H1 (cell line): ENCODE data around the gene KRT76. TPM values are rescaled to one million over a fixed set of nuclear protein-coding genes. Genes with fewer than 3 reads are reported as not detected.

Source experiments
- CTCF ChIA-PET: fragments of 300-600 bp; sonication (Branson Sonifier 250); formaldehyde crosslinking; loops from one replicate; lab custom pipeline; 2021; ENCODE audit not compliant: partially characterized antibody; lab: Charles Lee
- POLR2A ChIA-PET: fragments of 300-600 bp; sonication (Branson Sonifier 250); formaldehyde crosslinking; loops from one replicate; lab custom pipeline; 2021; ENCODE audit warnings: inconsistent platforms; ENCODE audit not compliant: partially characterized antibody; lab: Charles Lee
- DNase-seq, 2 experiments: peaks; one replicate each; pipeline versions ENCODE4 v3.0.0 to v3.0.0-alpha.2; 2010 to 2022; ENCODE audit warnings: low spot score in 2 of 2, low read depth in 1 of 2, mixed read lengths in 1 of 2
- FAIRE-seq: peaks from 2 replicates; lab custom pipeline; 2011; peaks lifted over from hg19 to GRCh38; lab: Jason Lieb, UNC
- H2AFZ ChIP-seq: 2 replicates; pipeline ENCODE4 v1.8.1; 2012; ENCODE audit warnings: low read length, inconsistent platforms
- H2AK5ac ChIP-seq: 2 replicates; pipeline ENCODE4 v1.6.1; 2013; ENCODE audit warnings: low read depth, low read length
- H2BK120ac ChIP-seq: replicated peaks from 2 replicates; pipeline ENCODE3; 2013; ENCODE audit warnings: low read depth, low read length, inconsistent platforms
- H2BK12ac ChIP-seq: 2 replicates; pipeline ENCODE4 v1.6.1; 2013; ENCODE audit warnings: low read depth, low read length
- H2BK15ac ChIP-seq: 2 replicates; pipeline ENCODE4 v1.6.1; 2013; ENCODE audit warnings: low read length
- H2BK20ac ChIP-seq: 2 replicates; pipeline ENCODE4 v1.6.1; 2013; ENCODE audit warnings: low read length
- H2BK5ac ChIP-seq: 2 replicates; pipeline ENCODE4 v1.6.1; 2013; ENCODE audit warnings: low read depth, low read length
- H3K14ac ChIP-seq: 2 replicates; pipeline ENCODE4 v1.6.1; 2013; ENCODE audit warnings: inconsistent platforms; ENCODE audit not compliant: insufficient read length
- H3K18ac ChIP-seq: 2 replicates; pipeline ENCODE4 v1.6.1; 2013; ENCODE audit warnings: low read length; ENCODE audit errors: extremely low read depth
- H3K23ac ChIP-seq: 2 replicates; pipeline ENCODE4 v1.6.1; 2013; ENCODE audit warnings: inconsistent platforms; ENCODE audit not compliant: insufficient read length
- H3K23me2 ChIP-seq: 2 replicates; pipeline ENCODE4 v1.6.1; 2013; ENCODE audit warnings: low read depth, low read length
- H3K27ac ChIP-seq: 2 replicates; pipeline ENCODE4 v1.6.1; 2011; ENCODE audit warnings: low read depth, low read length, inconsistent platforms
- H3K27me3 ChIP-seq, 4 experiments: replicated peaks in 1 of 4; 1 replicate in 1 of 4; 2 replicates in 3 of 4; pipeline versions ENCODE4 v1.6.1 to v1.8.1; 2011 to 2013; ENCODE audit warnings: low read length in 3 of 4, mild to moderate bottlenecking in 3 of 4, inconsistent platforms in 2 of 4, mixed read lengths in 2 of 4, moderate library complexity in 1 of 4; ENCODE audit not compliant: control insufficient read depth in 3 of 4, insufficient read depth in 3 of 4; ENCODE audit errors: extremely low read depth in 1 of 4
- H3K36me3 ChIP-seq, 4 experiments: 2 replicates each; pipeline versions ENCODE4 v1.6.1 to v1.8.1; 2011 to 2013; ENCODE audit warnings: mild to moderate bottlenecking in 4 of 4, low read length in 3 of 4, moderate library complexity in 2 of 4, control low read depth in 1 of 4, inconsistent platforms in 1 of 4; ENCODE audit not compliant: insufficient read depth in 4 of 4, control insufficient read depth in 2 of 4
- H3K4ac ChIP-seq: replicated peaks from 2 replicates; pipeline ENCODE3; 2013; ENCODE audit warnings: low read length, low read depth, mixed read lengths, inconsistent platforms; ENCODE audit not compliant: insufficient read length
- H3K4me1 ChIP-seq, 4 experiments: replicated peaks in 1 of 4; 1 replicate in 1 of 4; 2 replicates in 3 of 4; pipeline versions ENCODE4 v1.6.1 to v1.8.1; 2011 to 2013; ENCODE audit warnings: low read length in 3 of 4, inconsistent platforms in 2 of 4, mixed read lengths in 1 of 4; ENCODE audit not compliant: insufficient read depth in 4 of 4, control insufficient read depth in 3 of 4
- H3K4me2 ChIP-seq, 2 experiments: 2 replicates each; pipeline versions ENCODE4 v1.6.1 to v1.8.1; 2011 to 2013; ENCODE audit warnings: low read depth in 2 of 2, low read length in 2 of 2, control low read depth in 1 of 2, inconsistent platforms in 1 of 2, mild to moderate bottlenecking in 1 of 2; ENCODE audit not compliant: insufficient read depth in 1 of 2
- H3K4me3 ChIP-seq, 4 experiments: fragments of 200-600, 300-600 bp in 1 of 4; sonication (generic), shearing (Covaris generic), sonication (Bioruptor Twin) in 1 of 4; 2 replicates each; pipeline versions ENCODE4 v1.5.1 to v1.8.1; 2011 to 2016; ENCODE audit warnings: low read length in 4 of 4, low read depth in 3 of 4, control low read depth in 2 of 4, inconsistent platforms in 2 of 4, mild to moderate bottlenecking in 2 of 4, mixed read lengths in 1 of 4, moderate library complexity in 1 of 4; ENCODE audit not compliant: insufficient read depth in 2 of 4; ENCODE audit errors: extremely low read depth in 1 of 4
- H3K56ac ChIP-seq: replicated peaks from 2 replicates; pipeline ENCODE3; 2013; ENCODE audit warnings: low read depth, mild to moderate bottlenecking, mixed read lengths, low read length, inconsistent platforms; ENCODE audit not compliant: insufficient read length
- H3K79me1 ChIP-seq: 2 replicates; pipeline ENCODE4 v1.6.1; 2013; ENCODE audit warnings: low read depth, low read length, control low read depth
- H3K79me2 ChIP-seq, 2 experiments: 2 replicates each; pipeline versions ENCODE4 v1.6.1 to v1.8.1; 2012 to 2013; ENCODE audit warnings: low read length in 2 of 2, mild to moderate bottlenecking in 2 of 2, inconsistent platforms in 1 of 2; ENCODE audit not compliant: insufficient read depth in 2 of 2, control insufficient read depth in 1 of 2
- H3K9ac ChIP-seq, 4 experiments: replicated peaks in 1 of 4; 1 replicate in 1 of 4; 2 replicates in 3 of 4; pipeline versions ENCODE4 v1.6.1 to v1.8.1; 2011 to 2013; ENCODE audit warnings: low read depth in 3 of 4, low read length in 3 of 4, control low read depth in 2 of 4, mild to moderate bottlenecking in 2 of 4, moderate library complexity in 2 of 4, inconsistent platforms in 1 of 4; ENCODE audit errors: extremely low read depth in 1 of 4
- H3K9me3 ChIP-seq, 2 experiments: 2 replicates each; pipeline versions ENCODE4 v1.6.1 to v1.8.1; 2012 to 2013; ENCODE audit warnings: mild to moderate bottlenecking in 2 of 2, moderate library complexity in 2 of 2, control low read depth in 1 of 2, inconsistent platforms in 1 of 2, low read depth in 1 of 2, low read length in 1 of 2, mixed read lengths in 1 of 2; ENCODE audit not compliant: insufficient read depth in 2 of 2
- H4K20me1 ChIP-seq, 2 experiments: replicated peaks in 1 of 2; 2 replicates each; pipeline versions ENCODE3 to v1.8.1; 2011 to 2013; ENCODE audit warnings: inconsistent platforms in 2 of 2, low read length in 2 of 2, mild to moderate bottlenecking in 1 of 2; ENCODE audit not compliant: insufficient read depth in 2 of 2, control insufficient read depth in 1 of 2
- H4K5ac ChIP-seq: 2 replicates; pipeline ENCODE4 v1.6.1; 2013; ENCODE audit warnings: low read length, low read depth, mixed read lengths, inconsistent platforms; ENCODE audit not compliant: insufficient read length
- H4K8ac ChIP-seq: 2 replicates; pipeline ENCODE4 v1.8.0; 2013; ENCODE audit warnings: mild to moderate bottlenecking, moderate library complexity, low read length, inconsistent platforms; ENCODE audit not compliant: insufficient read depth; ENCODE audit errors: extremely low read depth
- H4K91ac ChIP-seq: replicated peaks from 2 replicates; pipeline ENCODE3; 2013; ENCODE audit warnings: low read length, mixed read lengths, inconsistent platforms; ENCODE audit not compliant: insufficient read length
- BACH1 ChIP-seq: IDR thresholded peaks from 2 replicates; pipeline ENCODE4 v1.6.1; 2012; ENCODE audit warnings: low read length, improper control_type of control experiment
- BRCA1 ChIP-seq: IDR thresholded peaks from 2 replicates; pipeline ENCODE4 v1.6.1; 2012; ENCODE audit warnings: low read depth, low read length, improper control_type of control experiment
- CHD2 ChIP-seq: IDR thresholded peaks from 2 replicates; pipeline ENCODE4 v1.6.1; 2012; ENCODE audit warnings: low read length, improper control_type of control experiment
- CTBP2 ChIP-seq: IDR thresholded peaks from 2 replicates; pipeline ENCODE4 v1.7.0; 2011; ENCODE audit warnings: borderline replicate concordance, mild to moderate bottlenecking, moderate library complexity, mixed read lengths, low read length; ENCODE audit not compliant: insufficient read depth, insufficient read length
- HDAC2 ChIP-seq, 2 experiments: fragments of 300-600 bp in 1 of 2; sonication (generic) in 1 of 2; IDR thresholded peaks; 2 replicates each; pipeline ENCODE4 v1.6.1; 2011 to 2012; ENCODE audit warnings: low read depth in 2 of 2, low read length in 2 of 2, mild to moderate bottlenecking in 2 of 2, moderate library complexity in 2 of 2, borderline replicate concordance in 1 of 2, inconsistent platforms in 1 of 2
- JUN ChIP-seq: IDR thresholded peaks from 2 replicates; pipeline ENCODE4 v1.6.1; 2011; ENCODE audit warnings: low read depth, mild to moderate bottlenecking, improper control_type of control experiment, low read length
- RBBP5 ChIP-seq: IDR thresholded peaks from 2 replicates; pipeline ENCODE4 v1.7.1; 2012; ENCODE audit warnings: low read depth, mild to moderate bottlenecking, inconsistent platforms, low read length, moderate library complexity, borderline replicate concordance
- SIRT6 ChIP-seq: IDR thresholded peaks from one replicate; pipeline ENCODE4 v1.7.1; 2012; ENCODE audit warnings: low read length, inconsistent platforms
- SP2 ChIP-seq: IDR thresholded peaks from 2 replicates; pipeline ENCODE4 v1.6.1; 2012; ENCODE audit warnings: mild to moderate bottlenecking, low read length, inconsistent platforms
- SRF ChIP-seq: IDR thresholded peaks from 2 replicates; pipeline ENCODE4 v1.6.1; 2011; ENCODE audit warnings: mild to moderate bottlenecking, low read depth, low read length, moderate library complexity
- ZNF274 ChIP-seq: IDR thresholded peaks from 2 replicates; pipeline ENCODE4 v1.7.0; 2012; ENCODE audit warnings: low read length, borderline replicate concordance; ENCODE audit errors: extremely low read depth
- WGBS, 2 experiments: shearing (Covaris generic) in 1 of 2; methylation state at CpG; one replicate each; pipeline versions ENCODE4 v1.1.6 to v1.1.7; 2013 to 2015; ENCODE audit warnings: low lambda C conversion rate in 2 of 2, mixed read lengths in 2 of 2, inconsistent platforms in 1 of 2, low coverage in 1 of 2, missing lambda C conversion rate in 1 of 2; ENCODE audit not compliant: insufficient replicate concordance in 2 of 2, insufficient coverage in 1 of 2, insufficient read length in 1 of 2; ENCODE audit errors: extremely low coverage in 1 of 2, missing lambda C conversion rate in 1 of 2; 5-methylcytosine and 5-hydroxymethylcytosine counted together
- polyA plus RNA-seq, 7 experiments: library from polyadenylated mRNA; depleted of rRNA in 3 of 7; stranded (reverse) in 5 of 7; unstranded in 2 of 7; fragments of >200 nt in 5 of 7; fragments of 200-250 nt in 2 of 7; gene quantifications; 1 replicate in 5 of 7; 2 replicates in 1 of 7; 4 replicates in 1 of 7; pipeline versions ENCODE4 v1.2.1 to v1.2.3, GENCODE V29; 2011 to 2013; ENCODE audit warnings: missing spikeins in 2 of 7, mixed read lengths in 2 of 7
- total RNA-seq: library from RNA; stranded (reverse); fragmentation: NEBNext Ultra II Directional; extraction: Animal tissue kit (Norgen Biotek cat#: 25700); gene quantifications from 2 replicates; pipeline ENCODE4 v1.2.1, GENCODE V29; 2021
- TF ChIP-seq, protein P1 (sequence below): IDR thresholded peaks from 2 replicates; pipeline ENCODE4 v1.6.1; 2012; ENCODE audit warnings: inconsistent platforms
- TF ChIP-seq, protein P2 (sequence below): IDR thresholded peaks from 2 replicates; pipeline ENCODE4 v1.6.1; 2011; ENCODE audit warnings: low read depth, mild to moderate bottlenecking, low read length; ENCODE audit not compliant: insufficient read depth

KRT76 gene
- total and polyA plus RNA-seq, 2 of the 8 experiments (the other 6 are each of a cell fraction or from before 2014, with no cell fraction given): not detected

DNA sequence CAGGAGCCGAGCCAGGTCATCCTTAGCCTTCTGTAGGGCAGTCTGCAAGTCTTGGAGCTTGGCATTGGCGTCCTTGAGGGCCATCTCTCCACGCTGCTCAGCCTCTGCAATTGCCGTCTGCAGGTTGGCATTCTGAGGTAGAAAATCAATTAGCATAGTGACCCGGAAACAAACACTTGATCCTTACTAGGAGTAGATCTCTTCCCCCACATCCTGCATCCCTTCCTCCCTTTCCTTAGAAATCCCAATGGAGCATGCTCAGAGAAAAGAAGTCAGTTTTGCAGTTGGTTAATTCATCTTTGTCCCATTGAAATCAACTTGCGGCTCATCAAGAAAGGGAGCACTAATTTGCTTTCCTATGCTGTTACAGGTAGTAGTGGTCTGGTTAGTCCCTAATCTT is 6.1 kb downstream of the KRT76 start:
- no peak overlapping the region for H3K4ac ChIP-seq
- no peak for DNase-seq
- H2BK120ac ChIP-seq: no peak overlapping the region
- H4K20me1 ChIP-seq: no peaks in the 10 kb centered on the region
- WGBS, 2 experiments: 91% methylated on average over 6 of the region's 6 CpGs; no CpG with 5 or more reads in 1 of the 2 experiments
- no peaks in the 10 kb centered on the region for H3K9me3 ChIP-seq
- H3K56ac ChIP-seq: no peak overlapping the region
- H2BK20ac ChIP-seq: no peak overlapping the region
- ChIA-PET POLR2A (interaction anchor here (1.1 kb wide), 1 partner anchor 402 kb away, joined by 3 read pairs; no protein-coding TSS in a partner anchor), CTCF (interaction anchor here (0.9 kb wide), 2 partner anchors 18 to 109 kb away, joined by 3 read pairs; no protein-coding TSS in a partner anchor)
- H3K79me2 ChIP-seq: no peaks in the 10 kb centered on the region
- H3K14ac ChIP-seq: no peak overlapping the region
- 0 out of 7 replicates have a peak, but pooled peaks cover 0 to 2% (median 0%) of the 10 kb centered on the region in 4 experiments for H3K27me3 ChIP-seq
- no peaks in the 10 kb centered on the region for H3K79me1 ChIP-seq
- H3K27ac ChIP-seq: no peak overlapping the region
- H3K18ac ChIP-seq: no peak overlapping the region
- H3K23ac ChIP-seq: no peak overlapping the region
- H4K5ac ChIP-seq: no peak overlapping the region
- no peak overlapping the region for H2BK12ac ChIP-seq
- FAIRE-seq: no peak
- H3K36me3 ChIP-seq: no peaks in the 10 kb centered on the region
- no peak overlapping the region for H2BK15ac ChIP-seq
- no peaks in the 10 kb centered on the region for H3K23me2 ChIP-seq
- no peak overlapping the region for H3K4me3 ChIP-seq
- H3K9ac ChIP-seq: no peak overlapping the region
- H2AFZ ChIP-seq: no peak overlapping the region
- no peaks in the 10 kb centered on the region for H3K4me1 ChIP-seq
- H4K8ac ChIP-seq: no peak overlapping the region
- H3K4me2 ChIP-seq: no peak overlapping the region
- no peak overlapping the region for H2AK5ac ChIP-seq
- no peak overlapping the region for H4K91ac ChIP-seq
- H2BK5ac ChIP-seq: no peak overlapping the region
- no peak for TF ChIP-seq RBBP5
- no peak for TF ChIP-seq CTBP2
- no peak for TF ChIP-seq BRCA1
- TF ChIP-seq, protein P1, sequence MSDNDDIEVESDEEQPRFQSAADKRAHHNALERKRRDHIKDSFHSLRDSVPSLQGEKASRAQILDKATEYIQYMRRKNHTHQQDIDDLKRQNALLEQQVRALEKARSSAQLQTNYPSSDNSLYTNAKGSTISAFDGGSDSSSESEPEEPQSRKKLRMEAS: no peak
- no peak for TF ChIP-seq SP2
- TF ChIP-seq SRF: no peak
- TF ChIP-seq BACH1: no peak
- no peak for TF ChIP-seq HDAC2 (IDR thresholded peaks at IDR 0.05; ENCODE audit: borderline replicate concordance in 1 of 2, low read depth in 2 of 2, low read length in 2 of 2)
- TF ChIP-seq SIRT6: no peak
- TF ChIP-seq, protein P2, sequence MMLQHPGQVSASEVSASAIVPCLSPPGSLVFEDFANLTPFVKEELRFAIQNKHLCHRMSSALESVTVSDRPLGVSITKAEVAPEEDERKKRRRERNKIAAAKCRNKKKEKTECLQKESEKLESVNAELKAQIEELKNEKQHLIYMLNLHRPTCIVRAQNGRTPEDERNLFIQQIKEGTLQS: no peak
- TF ChIP-seq ZNF274: no peak
- no peak for TF ChIP-seq JUN
- TF ChIP-seq CHD2: no peak
